MM.1S (cell line): ENCODE measurements around the gene SETD5.

Experiments
- DNase-seq: peaks from one replicate; pipeline ENCODE4 v3.0.0-alpha.2; 2015
- H2AFZ ChIP-seq: fragments of 300-600 bp; sonication (generic); 2 replicates; pipeline ENCODE4 v1.6.0; 2016; ENCODE audit warnings: antibody characterized with exemption, low read length
- H3F3A ChIP-seq: fragments of 300-600 bp; sonication (generic); 2 replicates; pipeline ENCODE4 v1.6.1; 2016; ENCODE audit warnings: mild to moderate bottlenecking, antibody characterized with exemption, low read length, moderate library complexity, mixed read lengths; ENCODE audit not compliant: insufficient read depth
- H3K27ac ChIP-seq: fragments of 300-600 bp; sonication (generic); 2 replicates; pipeline ENCODE4 v1.5.1; 2016; ENCODE audit warnings: mild to moderate bottlenecking, low read length
- H3K27me3 ChIP-seq: fragments of 300-600 bp; sonication (generic); replicated peaks from 2 replicates; pipeline ENCODE4 v1.6.0; 2016; ENCODE audit warnings: low read length; ENCODE audit not compliant: insufficient read depth
- H3K36me3 ChIP-seq: fragments of 300-600 bp; sonication (generic); replicated peaks from 2 replicates; pipeline ENCODE4 v1.6.1; 2016; ENCODE audit warnings: mild to moderate bottlenecking, low read length, mixed read lengths; ENCODE audit not compliant: insufficient read depth
- H3K4me1 ChIP-seq: fragments of 300-600 bp; sonication (generic); 2 replicates; pipeline ENCODE4 v1.6.1; 2016; ENCODE audit warnings: low read length, mixed read lengths
- H3K4me2 ChIP-seq: fragments of 300-600 bp; sonication (generic); 2 replicates; pipeline ENCODE4 v1.6.0; 2016; ENCODE audit warnings: low read depth, low read length
- H3K4me3 ChIP-seq: fragments of 300-600 bp; sonication (generic); 2 replicates; pipeline ENCODE4 v1.5.1; 2016; ENCODE audit warnings: low read length, mixed read lengths
- H3K79me2 ChIP-seq: fragments of 300-600 bp; sonication (generic); 2 replicates; pipeline ENCODE4 v1.6.1; 2016; ENCODE audit warnings: mixed run types, low read length, mixed read lengths
- H3K9ac ChIP-seq: fragments of 300-600 bp; sonication (generic); 2 replicates; pipeline ENCODE4 v1.6.1; 2016; ENCODE audit warnings: low read length, mixed read lengths
- H3K9me2 ChIP-seq: fragments of 300-600 bp; sonication (generic); replicated peaks from 2 replicates; pipeline ENCODE4 v1.6.1; 2016; ENCODE audit warnings: mild to moderate bottlenecking, low read length, mixed read lengths; ENCODE audit not compliant: insufficient read depth
- H3K9me3 ChIP-seq: fragments of 300-600 bp; sonication (generic); replicated peaks from 2 replicates; pipeline ENCODE4 v1.6.1; 2016; ENCODE audit warnings: mild to moderate bottlenecking, low read length, mixed read lengths; ENCODE audit not compliant: insufficient read depth
- H4K20me1 ChIP-seq: fragments of 300-600 bp; sonication (generic); 2 replicates; pipeline ENCODE4 v1.6.1; 2016; ENCODE audit warnings: mild to moderate bottlenecking, low read length, moderate library complexity, mixed read lengths; ENCODE audit not compliant: insufficient read depth
- EZH2 ChIP-seq: fragments of 300-600 bp; sonication (generic); optimal IDR thresholded peaks from 2 replicates; pipeline ENCODE3; 2017; ENCODE audit warnings: low read depth, mild to moderate bottlenecking, antibody characterized with exemption, low read length, mixed read lengths
- EZH2phosphoT487 ChIP-seq: fragments of 300-600 bp; sonication (generic); IDR thresholded peaks from 2 replicates; pipeline ENCODE4 v1.6.1; 2018; ENCODE audit warnings: antibody characterized with exemption, low read length
- TF ChIP-seq, protein P1 (sequence below): fragments of 300-600 bp; sonication (generic); IDR thresholded peaks from 2 replicates; pipeline ENCODE4 v1.5.1; 2016; ENCODE audit warnings: antibody characterized with exemption, low read length, mixed read lengths

The SETD5 gene

DNA sequence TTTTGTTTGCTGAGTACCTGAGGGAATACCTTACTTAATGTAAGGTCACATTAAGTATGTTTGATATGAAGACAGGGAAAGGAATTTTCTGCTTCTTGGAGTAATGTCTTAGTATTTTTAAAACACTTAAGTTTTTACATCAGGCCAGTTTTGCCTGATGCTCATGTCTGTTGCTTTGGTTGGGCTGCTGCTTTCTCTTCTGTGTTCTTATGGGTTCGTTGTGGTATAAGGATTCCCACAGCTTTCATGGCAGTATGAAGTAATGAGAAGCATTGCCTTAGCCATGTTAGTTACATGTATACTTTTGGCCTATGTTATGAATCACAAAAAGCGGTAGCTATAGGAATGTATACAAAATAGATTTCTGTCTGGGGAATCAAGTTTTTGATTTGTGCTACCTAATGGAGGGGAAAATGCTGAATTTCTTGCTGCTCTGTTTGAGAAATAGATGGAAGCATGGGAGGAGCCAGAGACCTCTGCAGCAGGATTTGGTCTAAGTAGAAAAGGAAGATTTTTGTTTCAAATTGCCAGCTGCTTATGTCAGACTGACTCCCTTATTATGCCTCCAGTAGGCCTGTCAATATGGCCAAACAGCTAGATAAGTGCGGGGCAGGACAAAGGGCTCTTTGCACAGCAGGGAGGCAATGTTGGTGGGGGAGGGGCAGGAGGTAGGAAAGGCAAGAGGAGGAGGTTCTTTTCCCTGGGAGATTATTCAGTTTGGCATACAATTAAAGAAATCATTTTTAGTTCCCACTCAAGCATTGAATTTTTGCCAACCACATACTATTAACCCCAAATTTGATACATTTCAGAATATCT is 5.2 kb downstream of the SETD5 start:
- Histone ChIP-seq H3F3A (peaks cover 16% of the 10 kb centered on the region; the same call in 1 of the 2 replicates), H3K4me2 (no peak overlapping the region), H3K9ac (no peak overlapping the region), H3K4me1 (peaks cover 16% of the 10 kb centered on the region), H3K9me3 (no peaks in the 10 kb centered on the region), H2AFZ (no peak overlapping the region), H3K36me3 (0 out of 2 replicates have a peak, but pooled peaks cover 6% of the 10 kb centered on the region), H3K79me2 (peaks cover 100% of the 10 kb centered on the region), H3K27ac (no peak overlapping the region), H3K27me3 (no peaks in the 10 kb centered on the region), H3K9me2 (no peaks in the 10 kb centered on the region), H4K20me1 (peaks cover 88% of the 10 kb centered on the region), H3K4me3 (no peak overlapping the region)
- TF ChIP-seq EZH2 (no peak), EZH2phosphoT487 (no peak)
- TF ChIP-seq, protein P1, sequence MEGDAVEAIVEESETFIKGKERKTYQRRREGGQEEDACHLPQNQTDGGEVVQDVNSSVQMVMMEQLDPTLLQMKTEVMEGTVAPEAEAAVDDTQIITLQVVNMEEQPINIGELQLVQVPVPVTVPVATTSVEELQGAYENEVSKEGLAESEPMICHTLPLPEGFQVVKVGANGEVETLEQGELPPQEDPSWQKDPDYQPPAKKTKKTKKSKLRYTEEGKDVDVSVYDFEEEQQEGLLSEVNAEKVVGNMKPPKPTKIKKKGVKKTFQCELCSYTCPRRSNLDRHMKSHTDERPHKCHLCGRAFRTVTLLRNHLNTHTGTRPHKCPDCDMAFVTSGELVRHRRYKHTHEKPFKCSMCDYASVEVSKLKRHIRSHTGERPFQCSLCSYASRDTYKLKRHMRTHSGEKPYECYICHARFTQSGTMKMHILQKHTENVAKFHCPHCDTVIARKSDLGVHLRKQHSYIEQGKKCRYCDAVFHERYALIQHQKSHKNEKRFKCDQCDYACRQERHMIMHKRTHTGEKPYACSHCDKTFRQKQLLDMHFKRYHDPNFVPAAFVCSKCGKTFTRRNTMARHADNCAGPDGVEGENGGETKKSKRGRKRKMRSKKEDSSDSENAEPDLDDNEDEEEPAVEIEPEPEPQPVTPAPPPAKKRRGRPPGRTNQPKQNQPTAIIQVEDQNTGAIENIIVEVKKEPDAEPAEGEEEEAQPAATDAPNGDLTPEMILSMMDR = no peak
- no peak for DNase-seq

DNA sequence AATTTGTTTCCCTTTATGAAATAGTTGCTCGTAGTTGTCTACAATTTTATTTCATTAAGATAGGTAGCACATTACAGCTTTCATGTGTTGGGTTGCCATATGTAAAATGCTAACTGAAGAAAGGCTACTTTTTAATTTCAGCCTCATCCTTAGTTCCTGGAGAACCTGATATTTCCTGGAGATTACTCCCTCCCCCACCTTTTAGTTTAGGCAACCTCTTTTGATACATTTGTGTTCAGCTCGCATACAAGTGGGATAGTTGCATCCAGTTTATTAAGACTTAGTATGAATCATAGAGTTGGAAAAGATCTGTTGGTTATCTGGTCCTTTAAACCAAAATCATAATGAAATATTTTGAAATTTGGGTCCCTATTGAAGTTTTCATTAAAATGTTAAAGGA is 6.0 kb downstream of the SETD5 start:
- peaks cover 16% of the 10 kb centered on the region for H3K4me1 ChIP-seq
- no peak for DNase-seq
- peaks cover 9% of the 10 kb centered on the region; the same call in 1 of the 2 replicates for H3F3A ChIP-seq
- peaks cover 100% of the 10 kb centered on the region for H3K79me2 ChIP-seq
- H3K9me3 ChIP-seq = no peaks in the 10 kb centered on the region
- H3K27ac ChIP-seq = no peak overlapping the region
- H2AFZ ChIP-seq = no peak overlapping the region
- H3K9ac ChIP-seq = no peak overlapping the region
- 0 out of 2 replicates have a peak, but pooled peaks cover 6% of the 10 kb centered on the region for H3K36me3 ChIP-seq
- no peaks in the 10 kb centered on the region for H3K27me3 ChIP-seq
- no peaks in the 10 kb centered on the region for H3K9me2 ChIP-seq
- H4K20me1 ChIP-seq = peaks cover 95% of the 10 kb centered on the region
- no peak overlapping the region for H3K4me2 ChIP-seq
- TF ChIP-seq, protein P1 = no peak
- no peak for TF ChIP-seq EZH2
- TF ChIP-seq EZH2phosphoT487 = no peak
- H3K4me3 ChIP-seq = no peak overlapping the region

DNA sequence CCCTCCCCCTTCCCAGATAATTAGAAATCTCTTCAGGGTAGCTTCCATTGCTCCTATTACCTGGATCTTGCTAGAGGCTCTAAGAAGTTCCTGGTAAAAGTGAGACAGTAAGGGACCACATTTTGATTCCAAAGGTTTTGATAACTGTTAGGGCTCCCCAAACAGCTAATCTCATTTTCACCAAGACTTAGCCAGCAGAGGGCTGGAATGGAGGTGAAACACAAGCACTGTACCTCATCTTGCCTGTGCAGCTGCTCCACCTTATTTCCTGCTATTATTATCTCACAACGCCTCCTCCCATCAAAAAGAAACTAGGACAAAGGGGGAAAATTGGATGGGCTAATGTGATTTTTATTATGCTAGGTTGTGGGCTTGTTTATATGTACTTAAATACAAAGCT is 7.3 kb downstream of the SETD5 start:
- H2AFZ ChIP-seq = no peak overlapping the region
- no peak overlapping the region for H3K4me3 ChIP-seq
- H3K79me2 ChIP-seq = peaks cover 100% of the 10 kb centered on the region
- H3K9me3 ChIP-seq = no peaks in the 10 kb centered on the region
- DNase-seq = no peak
- no peak overlapping the region for H3K4me2 ChIP-seq
- H4K20me1 ChIP-seq = peaks cover 98% of the 10 kb centered on the region
- H3K4me1 ChIP-seq = peaks cover 15% of the 10 kb centered on the region
- H3K36me3 ChIP-seq = 0 out of 2 replicates have a peak, but pooled peaks cover 6% of the 10 kb centered on the region
- H3K27me3 ChIP-seq = no peaks in the 10 kb centered on the region
- H3K9ac ChIP-seq = no peak overlapping the region
- no peak overlapping the region for H3K27ac ChIP-seq
- H3K9me2 ChIP-seq = no peaks in the 10 kb centered on the region
- no peaks in the 10 kb centered on the region for H3F3A ChIP-seq
- no peak for TF ChIP-seq EZH2phosphoT487
- no peak for TF ChIP-seq EZH2

DNA sequence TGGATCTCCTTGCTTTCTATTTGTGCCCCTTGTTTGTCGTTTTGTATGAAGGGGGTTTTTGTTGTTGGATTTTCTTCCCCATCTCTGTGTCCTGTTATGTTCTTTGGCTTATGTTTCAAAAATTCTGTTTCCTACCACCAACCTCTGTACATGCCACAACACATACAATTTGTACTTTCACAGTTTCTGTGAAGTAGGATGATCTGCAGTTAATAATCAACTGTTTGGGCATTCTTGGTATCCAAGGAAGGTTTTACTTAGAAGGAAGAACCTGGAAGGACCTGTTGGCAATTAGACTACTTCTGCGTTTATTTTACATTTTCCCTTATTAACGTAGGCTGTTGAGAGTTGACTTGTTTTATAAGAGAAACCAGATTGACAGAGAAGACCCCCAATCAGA is 8.3 kb downstream of the SETD5 start:
- no peak overlapping the region for H3K4me3 ChIP-seq

More for the DNA sequence above, 8.3 kb downstream of the SETD5 start:
- Histone ChIP-seq H2AFZ (no peak overlapping the region), H3K9me3 (no peaks in the 10 kb centered on the region), H3K36me3 (0 out of 2 replicates have a peak, but pooled peaks cover 6% of the 10 kb centered on the region), H3K4me2 (no peak overlapping the region), H3K9ac (no peak overlapping the region), H3K4me1 (peaks cover 6% of the 10 kb centered on the region; the same call in 1 of the 2 replicates), H3K27me3 (no peaks in the 10 kb centered on the region), H4K20me1 (peaks cover 98% of the 10 kb centered on the region), H3F3A (no peaks in the 10 kb centered on the region), H3K27ac (no peak overlapping the region), H3K9me2 (no peaks in the 10 kb centered on the region), H3K79me2 (peaks cover 100% of the 10 kb centered on the region)
- TF ChIP-seq EZH2 (no peak), EZH2phosphoT487 (no peak)
- TF ChIP-seq, protein P1 = no peak
- DNase-seq = no peak
